ENCODE results near the gene ATG101. TPM values are rescaled to one million over a fixed set of nuclear protein-coding genes. Genes with fewer than 3 reads are reported as not detected.
A peak's percentile ranks its signal among the peaks of the same experiment; 100 is the strongest.

Gene ATG101
- total and polyA plus RNA-seq, 3 donors from 2014 or later, result 52.6 to 64.5 (median 64.5) TPM

- no peak for DNase-seq
- Histone ChIP-seq H3K27ac (peak overlapping the region in 1 of 2 donors; percentile 96), H3K36me3 (ENCODE audit: low read depth, missing control alignments) (no peaks in the 10 kb centered on the region), H3K9me3 (no peaks in the 10 kb centered on the region), H3K27me3 (no peaks in the 10 kb centered on the region), H3K4me1 (peaks cover 37% of the 10 kb centered on the region), H3K4me3 (no peak overlapping the region)
- intact Hi-C loops (cut with DNase I; ENCODE audit: low total_unique reads), result no loop called here
- no peak for TF ChIP-seq CTCF (IDR thresholded peaks at IDR 0.05)
- TF ChIP-seq POLR2A (IDR thresholded peaks at IDR 0.05), result no peak
- 91 to 96% methylated on average over 15 to 21 of the region's 21 CpGs for WGBS, 2 donors
Measured at GRCh38 chr12:52054231-52054832, 15.4 kb upstream of the ATG101 start.

DNA sequence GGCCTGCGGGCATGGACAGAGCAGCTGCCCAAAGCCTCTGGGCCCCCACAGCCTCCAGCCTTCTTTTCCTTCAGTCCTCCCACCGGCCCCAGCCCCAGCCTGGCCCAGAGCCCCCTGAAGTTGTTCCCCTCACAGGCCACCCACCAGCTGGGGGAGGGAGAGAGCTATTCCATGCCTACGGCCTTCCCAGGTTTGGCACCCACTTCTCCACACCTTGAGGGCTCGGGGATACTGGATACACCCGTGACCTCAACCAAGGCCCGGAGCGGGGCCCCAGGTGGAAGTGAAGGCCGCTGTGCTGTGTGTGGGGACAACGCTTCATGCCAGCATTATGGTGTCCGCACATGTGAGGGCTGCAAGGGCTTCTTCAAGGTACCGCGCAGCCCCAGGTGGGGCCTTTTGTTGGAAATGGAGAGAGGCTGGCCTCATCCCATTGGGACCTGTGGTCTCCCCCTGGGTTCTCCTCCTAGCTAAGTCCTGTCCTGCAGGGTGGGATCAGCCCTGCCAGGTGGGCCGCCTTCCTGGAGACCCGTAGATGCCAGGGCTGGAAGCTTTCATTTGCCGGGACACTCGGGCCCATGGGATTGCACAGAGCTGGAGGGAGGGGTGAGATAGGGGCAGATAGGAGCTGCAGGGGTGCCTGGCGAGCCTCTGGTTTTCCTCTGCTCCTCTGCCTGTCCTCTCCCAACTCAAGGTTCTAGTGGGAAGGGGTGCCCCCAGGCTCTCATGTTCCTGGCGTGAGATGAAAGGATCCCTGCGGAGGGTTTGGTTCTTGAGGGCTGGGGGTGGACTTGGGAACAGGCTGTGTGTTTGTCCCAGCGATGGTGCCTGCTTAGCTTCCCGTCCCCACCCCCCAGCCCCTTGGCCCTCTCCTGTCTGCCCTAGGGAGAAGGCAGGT, 14.7 kb upstream of the ATG101 start:
- H3K36me3 ChIP-seq (ENCODE audit: low read depth, missing control alignments), result no peaks in the 10 kb centered on the region
- WGBS, 2 donors, result 94 to 97% methylated on average over 12 to 21 of the region's 21 CpGs
- intact Hi-C loops (cut with DNase I; ENCODE audit: low total_unique reads), result no loop called here
- no peak for DNase-seq
- TF ChIP-seq POLR2A (IDR thresholded peaks at IDR 0.05), result no peak
- no peak for TF ChIP-seq CTCF (IDR thresholded peaks at IDR 0.05)
- H3K27me3 ChIP-seq, result no peaks in the 10 kb centered on the region
- peaks cover 31% of the 10 kb centered on the region for H3K4me1 ChIP-seq
- no peaks in the 10 kb centered on the region for H3K9me3 ChIP-seq
- H3K27ac ChIP-seq, result no peak overlapping the region
- no peak overlapping the region for H3K4me3 ChIP-seq

- WGBS, 2 donors, result 85 to 88% methylated on average over 20 to 27 of the region's 27 CpGs
Measured at GRCh38 chr12:52055731-52056711, 13.8 kb upstream of the ATG101 start.

More at GRCh38 chr12:52055731-52056711, 13.8 kb upstream of the ATG101 start:
- intact Hi-C loops (cut with DNase I; ENCODE audit: low total_unique reads), result no loop called here
- no peaks in the 10 kb centered on the region for H3K36me3 ChIP-seq (ENCODE audit: low read depth, missing control alignments)
- peak overlapping the region in 1 of 2 donors; percentile 12 for H3K27ac ChIP-seq
- TF ChIP-seq POLR2A (IDR thresholded peaks at IDR 0.05) (no peak), CTCF (IDR thresholded peaks at IDR 0.05) (no peak)
- no peak for DNase-seq
- H3K4me1 ChIP-seq, result peaks cover 25% of the 10 kb centered on the region
- H3K4me3 ChIP-seq, result no peak overlapping the region
- no peaks in the 10 kb centered on the region for H3K9me3 ChIP-seq
- no peaks in the 10 kb centered on the region for H3K27me3 ChIP-seq
